ENCODE data around the gene CCDC85C.

CCDC85C gene

GRCh38 chr14:99570544-99571302, 33.3 kb downstream of the CCDC85C start:
- no peak for DNase-seq

- DNase-seq = no peak
These were observed 34.1 kb downstream of the CCDC85C start for GRCh38 chr14:99569725-99570543.

DNA sequence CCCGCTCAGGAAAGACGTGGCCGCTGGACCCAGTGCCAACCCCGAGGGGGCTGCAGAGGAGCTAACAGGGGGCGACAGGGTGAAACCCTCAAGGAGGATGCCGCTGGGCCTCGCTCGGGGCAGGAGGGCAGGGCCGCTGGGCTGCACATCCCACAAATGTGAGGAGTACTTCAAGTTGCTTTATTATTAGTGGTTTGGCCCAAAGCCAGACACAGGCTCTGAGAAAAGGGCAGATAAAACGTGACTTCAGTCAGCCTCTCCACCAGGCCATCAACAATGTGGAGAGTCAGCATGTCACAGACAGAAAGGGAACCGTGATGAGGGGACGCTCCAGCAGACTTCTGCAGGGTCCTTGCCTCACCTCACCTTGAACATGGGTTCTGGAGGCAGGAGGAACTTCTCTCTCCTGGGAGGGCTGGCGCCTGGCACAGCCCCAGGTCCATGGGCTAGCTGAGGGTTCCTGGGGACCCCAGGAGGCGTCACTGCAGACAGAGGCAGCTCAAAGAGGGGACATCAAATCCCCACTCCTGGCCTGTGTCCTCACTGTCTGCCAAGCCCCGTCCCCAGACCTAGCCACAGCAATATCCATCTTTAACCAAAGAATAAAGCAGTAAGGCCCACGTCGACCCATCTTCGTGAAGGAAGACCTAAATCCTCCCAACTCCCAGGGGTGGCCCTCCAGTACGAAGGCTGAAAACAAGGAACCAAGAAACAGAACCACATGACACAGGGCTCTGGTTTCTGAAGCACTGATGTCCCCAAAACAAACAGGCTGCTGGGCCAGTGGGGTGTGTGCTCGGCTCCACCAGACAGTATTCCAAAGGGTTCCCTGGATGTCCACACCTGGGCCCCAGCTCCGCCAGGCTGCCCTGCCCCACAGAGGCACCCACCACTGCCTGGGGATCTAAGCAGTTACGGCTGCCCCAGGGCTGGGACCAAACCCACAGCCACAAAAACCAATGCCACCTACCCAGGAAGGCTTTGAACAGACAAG, 35.1 kb downstream of the CCDC85C start:
- DNase-seq = no peak

- no peak for DNase-seq
These were observed 37.3 kb downstream of the CCDC85C start for GRCh38 chr14:99566390-99567354.

DNA sequence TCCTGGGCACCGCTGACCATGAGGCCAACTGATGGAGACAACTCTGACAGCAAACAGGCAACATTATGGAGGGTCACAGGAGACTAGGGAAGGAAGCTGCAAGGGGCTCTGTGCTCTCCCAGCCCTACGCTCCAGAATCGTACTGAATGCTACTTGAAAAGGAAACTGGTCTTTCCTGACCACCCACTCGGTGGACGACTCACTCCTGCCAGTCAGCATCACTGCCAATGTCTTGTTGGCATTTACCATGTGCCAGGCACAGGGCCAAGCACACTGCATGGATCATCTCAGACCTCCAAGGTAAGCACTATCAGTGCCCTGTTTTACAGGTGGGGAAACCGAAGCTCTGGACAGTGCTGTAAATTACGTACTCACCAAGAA, 38.0 kb downstream of the CCDC85C start:
- DNase-seq = no peak

DNA sequence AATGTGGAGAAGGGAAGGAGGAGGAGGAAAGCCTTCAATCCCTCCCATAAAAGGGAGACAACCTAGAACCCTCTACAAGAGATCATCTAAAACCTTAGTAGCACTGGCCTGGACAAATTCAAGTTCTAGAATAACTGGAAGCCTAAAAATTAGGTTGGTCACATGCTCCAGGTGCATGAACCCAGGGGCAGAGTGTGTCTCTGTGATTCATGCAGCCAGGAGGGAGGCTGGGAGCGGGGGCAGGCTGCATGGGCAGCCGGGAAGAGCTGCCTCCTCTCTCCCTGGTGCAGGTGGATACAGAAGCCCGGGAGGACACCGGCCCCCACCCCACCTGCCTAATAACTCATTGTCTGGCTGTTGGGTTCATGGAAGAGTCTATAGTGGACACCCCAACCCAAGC, 38.6 kb downstream of the CCDC85C start:
- DNase-seq = no peak

- no peak for DNase-seq
These were observed 39.1 kb downstream of the CCDC85C start for GRCh38 chr14:99564926-99565259.

DNA sequence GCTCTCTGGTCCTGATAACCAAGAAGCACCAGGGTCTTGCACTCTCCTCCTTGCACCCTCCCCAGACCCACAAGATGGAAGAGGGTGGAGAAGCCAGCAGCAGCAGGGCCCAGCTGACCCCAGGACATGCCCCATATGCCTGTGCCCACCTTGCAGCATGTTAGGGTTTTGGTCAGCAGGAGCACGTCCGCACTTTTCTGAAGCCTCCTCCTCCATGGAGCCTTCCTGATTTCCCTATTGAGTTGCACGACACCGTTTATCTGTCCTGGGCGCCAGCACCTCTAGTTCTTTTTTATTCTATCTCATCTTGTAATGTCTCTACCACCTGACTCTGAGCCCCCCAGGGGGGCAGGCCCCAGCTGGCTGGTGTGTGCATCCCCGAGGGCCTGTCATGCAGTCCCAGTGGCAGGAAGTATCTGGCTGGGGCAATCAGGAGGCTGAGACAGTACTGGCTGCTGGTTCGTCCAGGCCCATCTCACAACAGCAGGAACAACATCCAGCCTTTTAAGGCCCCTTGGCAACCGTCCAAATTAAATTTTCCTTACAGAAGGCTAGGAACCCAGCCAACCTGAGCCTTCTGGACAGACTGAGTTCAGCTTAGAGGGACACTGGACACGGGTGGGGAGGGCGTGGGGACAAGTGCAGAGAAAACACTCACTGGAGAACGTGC, 39.6 kb downstream of the CCDC85C start:
- DNase-seq = no peak

DNA sequence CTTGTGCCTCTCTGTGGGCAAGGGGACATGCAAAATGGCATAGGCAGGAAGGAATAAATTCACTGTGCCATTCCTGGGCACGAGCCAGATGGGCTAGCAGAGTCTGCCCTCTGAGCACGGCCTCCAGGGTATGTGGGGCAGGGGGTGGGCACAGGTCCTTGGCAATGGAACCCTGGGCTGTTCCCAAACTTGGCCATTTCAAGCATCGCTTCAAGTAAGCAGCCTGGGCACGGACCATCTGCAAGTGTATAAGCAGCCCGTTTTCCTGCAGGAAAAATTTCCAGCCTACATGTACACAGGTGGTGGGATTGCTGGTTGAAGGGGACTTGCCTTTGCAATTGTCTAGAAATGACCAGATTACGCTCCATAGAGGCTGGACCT, 40.3 kb downstream of the CCDC85C start:
- DNase-seq = no peak

DNA sequence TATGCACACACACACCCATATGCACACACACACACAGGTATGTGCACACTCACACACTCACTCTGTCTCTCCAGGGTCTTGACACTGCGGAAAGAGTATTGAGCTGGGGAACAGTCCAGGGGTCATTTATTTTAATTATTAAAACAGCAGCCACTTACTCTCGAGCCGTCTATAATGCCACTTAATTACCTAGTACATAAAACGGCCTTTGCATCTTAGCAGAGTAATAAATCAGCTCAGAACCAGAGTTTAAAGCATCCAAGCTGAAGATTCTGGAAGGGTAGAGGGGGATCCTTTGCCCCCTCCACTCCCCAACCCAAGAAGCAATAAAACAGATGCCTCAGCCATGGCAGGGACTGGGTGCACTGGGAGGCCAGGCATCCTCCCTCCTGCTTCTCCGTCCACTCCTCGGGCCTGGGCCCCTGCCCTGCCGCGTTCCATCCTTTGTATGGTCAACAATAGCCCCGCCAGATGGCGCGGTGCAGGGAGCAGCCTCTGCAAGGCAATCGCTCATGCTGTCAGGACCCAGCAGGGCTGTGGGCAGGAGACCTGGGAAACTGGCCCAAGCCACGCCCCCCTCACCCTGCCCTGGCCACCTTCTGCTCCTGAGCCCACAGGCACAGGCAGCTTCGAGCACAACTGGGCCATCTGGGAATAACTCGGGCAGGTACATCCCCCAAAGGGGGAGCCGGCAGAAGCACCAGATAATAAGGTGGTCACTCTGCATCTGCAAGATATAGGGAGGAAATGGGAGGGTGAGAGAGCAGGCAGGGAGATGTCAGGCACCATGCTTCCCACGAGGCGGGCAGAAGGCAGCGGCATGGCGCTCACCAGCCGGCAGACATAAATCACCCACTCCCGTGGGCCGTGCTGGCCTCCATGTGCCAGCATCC, 40.9 kb downstream of the CCDC85C start:
- DNase-seq = no peak

- DNase-seq = no peak
These were observed 42.1 kb downstream of the CCDC85C start for GRCh38 chr14:99561864-99562263.

DNA sequence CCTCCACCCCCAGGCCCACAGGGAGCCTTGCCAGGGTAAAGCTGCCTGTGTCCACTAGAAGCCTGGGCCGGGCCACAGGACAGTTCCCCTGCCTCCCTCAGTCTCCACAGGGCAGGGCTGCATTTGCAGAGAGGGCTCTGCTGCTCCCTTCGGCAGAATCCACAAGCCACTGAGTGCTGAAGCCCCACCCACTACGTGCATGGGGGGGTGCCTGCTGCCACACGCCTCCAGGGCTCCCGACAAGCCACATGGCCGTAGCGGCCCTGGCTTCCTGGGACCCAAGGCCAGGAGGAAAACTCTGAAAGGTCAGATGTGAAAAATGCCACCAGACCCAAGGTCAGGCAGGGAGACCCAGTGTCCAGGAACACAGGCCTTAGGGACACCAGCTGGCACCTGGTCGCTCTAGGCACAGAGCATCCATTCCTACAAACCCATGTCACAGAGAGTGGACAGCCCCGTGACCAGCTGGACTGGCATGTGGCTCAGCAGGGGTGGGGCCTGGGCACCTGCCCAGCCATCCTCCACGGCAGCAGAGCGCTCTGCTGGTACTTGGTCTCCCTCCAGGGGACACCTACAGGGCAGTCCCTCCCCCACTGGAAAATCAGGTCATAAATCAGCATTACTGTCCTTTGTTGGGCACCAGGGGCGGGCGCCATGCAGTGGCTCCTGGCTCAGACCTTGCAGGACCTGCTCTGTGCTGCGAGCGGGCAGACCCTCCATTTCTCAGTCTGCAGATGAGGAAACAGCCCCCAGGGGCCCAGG, 42.9 kb downstream of the CCDC85C start:
- DNase-seq = no peak

GRCh38 chr14:99560403-99560802, 43.6 kb downstream of the CCDC85C start:
- no peak for DNase-seq

GRCh38 chr14:99559286-99559990, 44.6 kb downstream of the CCDC85C start:
- DNase-seq = no peak

GRCh38 chr14:99556134-99556791, 47.7 kb downstream of the CCDC85C start:
- no peak for DNase-seq

- no peak for DNase-seq
These were observed 49.1 kb downstream of the CCDC85C start for GRCh38 chr14:99554757-99555531.

- DNase-seq = no peak
These were observed 49.8 kb downstream of the CCDC85C start for GRCh38 chr14:99554184-99554583.

Measured in activated effector memory CD4-positive, alpha-beta T cell treated with Interleukin-2 at 50 U/mL for 16 hours (primary cell).